EH (cell line): Measurements from ENCODE around the gene VRTN.
A peak's percentile ranks its signal among the peaks of the same experiment; 100 is the strongest.
"Not testable (repeated sequence)": the region's sequence is repeated elsewhere in the genome, so short reads cannot be mapped to it uniquely, and the experiment has no call there.

Source experiments
- DNase-seq: peaks from one replicate; pipeline ENCODE4 v3.0.0-alpha.2; 2015; ENCODE audit warnings: low read depth

VRTN gene, protein sequence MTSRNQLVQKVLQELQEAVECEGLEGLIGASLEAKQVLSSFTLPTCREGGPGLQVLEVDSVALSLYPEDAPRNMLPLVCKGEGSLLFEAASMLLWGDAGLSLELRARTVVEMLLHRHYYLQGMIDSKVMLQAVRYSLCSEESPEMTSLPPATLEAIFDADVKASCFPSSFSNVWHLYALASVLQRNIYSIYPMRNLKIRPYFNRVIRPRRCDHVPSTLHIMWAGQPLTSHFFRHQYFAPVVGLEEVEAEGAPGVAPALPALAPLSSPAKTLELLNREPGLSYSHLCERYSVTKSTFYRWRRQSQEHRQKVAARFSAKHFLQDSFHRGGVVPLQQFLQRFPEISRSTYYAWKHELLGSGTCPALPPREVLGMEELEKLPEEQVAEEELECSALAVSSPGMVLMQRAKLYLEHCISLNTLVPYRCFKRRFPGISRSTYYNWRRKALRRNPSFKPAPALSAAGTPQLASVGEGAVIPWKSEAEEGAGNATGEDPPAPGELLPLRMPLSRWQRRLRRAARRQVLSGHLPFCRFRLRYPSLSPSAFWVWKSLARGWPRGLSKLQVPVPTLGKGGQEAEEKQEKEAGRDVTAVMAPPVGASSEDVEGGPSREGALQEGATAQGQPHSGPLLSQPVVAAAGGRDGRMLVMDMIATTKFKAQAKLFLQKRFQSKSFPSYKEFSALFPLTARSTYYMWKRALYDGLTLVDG

GRCh38 chr14:74348241-74348734 is at the start of gene VRTN:
Gene VRTN, plus strand, starts transcription at chr14:74348471. Its CDS starts 8,313 bp downstream, at chr14:74356784.
- no peak for DNase-seq

- DNase-seq: peak; percentile 65
These were observed 49.2 kb upstream of the VRTN start for GRCh38 chr14:74299061-74299545.

- DNase-seq: no peak
These were observed 46.6 kb upstream of the VRTN start for GRCh38 chr14:74301594-74302151.

- DNase-seq: peak; percentile 59
These were observed 46.1 kb upstream of the VRTN start for GRCh38 chr14:74302152-74302628.

- DNase-seq: peak; percentile 92
These were observed 45.4 kb upstream of the VRTN start, which contains the start of gene ABCD4 for GRCh38 chr14:74302634-74303569. Gene ABCD4, minus strand, starts transcription at chr14:74302934. Its CDS starts 22 bp downstream, at chr14:74302912.

GRCh38 chr14:74308695-74309094 is 39.6 kb upstream of the VRTN start:
- no peak for DNase-seq

DNA sequence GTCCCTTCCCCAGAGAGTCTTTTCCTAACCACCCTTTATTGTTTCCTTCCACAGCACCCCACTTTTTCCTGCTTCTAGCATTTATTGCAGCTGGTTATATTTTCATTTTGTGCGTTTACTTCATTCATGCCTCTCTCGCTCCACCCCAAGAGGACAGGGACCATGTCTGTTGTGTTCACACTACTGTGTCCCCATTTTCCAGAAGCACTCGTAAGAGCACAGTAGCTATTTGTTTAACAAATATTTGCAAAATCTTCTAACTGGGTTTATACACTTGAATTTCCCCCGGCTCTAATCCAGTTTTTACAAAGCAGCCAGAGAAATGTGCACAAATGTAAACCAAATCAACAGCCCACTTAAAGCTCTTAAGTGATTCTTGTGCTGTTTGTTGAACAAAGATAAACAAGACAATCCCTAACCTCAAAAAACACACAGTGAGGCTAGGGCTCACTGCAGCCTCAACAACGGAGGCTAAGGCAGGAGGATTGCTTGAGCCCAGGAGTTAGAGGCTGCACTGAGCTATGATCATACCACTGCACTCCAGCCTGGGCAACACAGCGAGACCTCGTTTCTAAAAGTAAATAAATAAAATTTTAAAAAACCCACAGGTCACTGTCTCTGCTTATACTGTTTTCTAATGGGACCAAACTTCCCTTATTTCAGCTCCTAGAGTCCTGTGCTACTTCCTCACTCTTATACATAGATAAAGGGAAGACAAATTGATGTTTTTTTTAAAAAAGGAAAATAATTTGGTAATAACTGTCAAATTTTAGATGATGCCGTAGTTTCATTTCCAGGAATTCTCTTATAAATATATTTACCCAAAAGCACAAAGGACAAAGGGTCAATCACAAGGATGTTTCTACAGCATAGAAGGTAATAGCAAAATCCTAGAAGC is 38.9 kb upstream of the VRTN start:
- DNase-seq: no peak

DNA sequence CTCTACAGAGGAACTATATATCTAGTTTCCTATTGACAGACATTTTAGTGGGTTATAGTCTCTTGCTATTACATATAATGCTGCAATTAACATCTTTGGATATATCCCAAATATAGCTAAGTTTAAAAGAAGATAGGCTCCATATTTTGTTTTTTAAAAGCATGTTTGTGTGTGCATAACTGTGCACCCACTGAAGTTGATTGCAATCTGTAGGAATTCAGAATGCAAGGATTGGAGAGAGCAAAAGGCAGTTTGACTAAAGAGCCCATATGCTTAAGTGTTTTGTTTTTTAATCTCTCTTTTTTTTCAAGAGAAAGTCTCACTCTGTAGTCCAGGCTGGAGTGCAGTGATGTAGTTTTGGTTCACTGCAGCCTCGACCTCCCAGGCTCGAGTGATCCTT is 36.1 kb upstream of the VRTN start:
- DNase-seq: no peak

DNA sequence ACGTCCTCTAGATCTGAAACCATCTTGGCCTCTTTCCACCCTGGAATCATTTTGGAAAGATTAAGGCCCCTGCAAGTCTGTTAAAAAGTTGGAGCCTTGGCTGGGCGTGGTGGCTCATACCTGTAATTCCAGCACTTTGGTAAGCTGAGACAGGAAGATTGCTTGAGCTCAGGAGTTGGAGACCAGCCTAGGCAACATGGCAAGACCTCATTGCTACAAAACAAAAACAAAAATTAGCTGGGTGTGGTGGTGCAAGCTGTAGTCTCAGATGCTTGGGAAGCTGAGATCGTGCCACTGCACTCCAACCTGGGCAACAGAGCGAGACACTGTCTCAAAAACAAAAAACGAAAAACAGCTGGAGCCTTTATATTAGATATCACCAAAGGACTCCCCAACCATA is 34.7 kb upstream of the VRTN start:
- DNase-seq: no peak

GRCh38 chr14:74314576-74314975 is 33.7 kb upstream of the VRTN start:
- no peak for DNase-seq

DNA sequence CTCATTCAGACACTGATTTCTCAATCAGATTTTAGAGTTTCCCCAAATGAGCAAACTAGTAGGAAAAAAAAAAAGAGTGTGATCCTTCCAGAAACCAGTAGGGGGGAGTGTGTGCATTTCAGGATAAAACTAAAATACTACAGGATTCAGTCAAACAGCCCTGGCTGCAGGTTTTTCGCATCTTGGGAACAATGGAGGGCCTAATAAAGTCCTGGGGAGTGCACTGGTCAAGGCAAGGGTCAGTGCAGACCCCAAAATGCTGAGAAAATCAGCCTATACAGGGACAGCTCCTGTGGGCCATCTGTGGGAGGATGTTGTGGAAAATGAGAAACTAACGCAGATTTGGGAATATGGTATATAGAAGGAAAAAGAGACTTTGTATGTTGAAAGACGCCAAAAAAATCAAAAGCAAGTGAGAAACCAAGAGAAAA is 23.3 kb upstream of the VRTN start:
- DNase-seq: peak; percentile 37

GRCh38 chr14:74325446-74325845 is 22.8 kb upstream of the VRTN start:
- DNase-seq: no peak

DNA sequence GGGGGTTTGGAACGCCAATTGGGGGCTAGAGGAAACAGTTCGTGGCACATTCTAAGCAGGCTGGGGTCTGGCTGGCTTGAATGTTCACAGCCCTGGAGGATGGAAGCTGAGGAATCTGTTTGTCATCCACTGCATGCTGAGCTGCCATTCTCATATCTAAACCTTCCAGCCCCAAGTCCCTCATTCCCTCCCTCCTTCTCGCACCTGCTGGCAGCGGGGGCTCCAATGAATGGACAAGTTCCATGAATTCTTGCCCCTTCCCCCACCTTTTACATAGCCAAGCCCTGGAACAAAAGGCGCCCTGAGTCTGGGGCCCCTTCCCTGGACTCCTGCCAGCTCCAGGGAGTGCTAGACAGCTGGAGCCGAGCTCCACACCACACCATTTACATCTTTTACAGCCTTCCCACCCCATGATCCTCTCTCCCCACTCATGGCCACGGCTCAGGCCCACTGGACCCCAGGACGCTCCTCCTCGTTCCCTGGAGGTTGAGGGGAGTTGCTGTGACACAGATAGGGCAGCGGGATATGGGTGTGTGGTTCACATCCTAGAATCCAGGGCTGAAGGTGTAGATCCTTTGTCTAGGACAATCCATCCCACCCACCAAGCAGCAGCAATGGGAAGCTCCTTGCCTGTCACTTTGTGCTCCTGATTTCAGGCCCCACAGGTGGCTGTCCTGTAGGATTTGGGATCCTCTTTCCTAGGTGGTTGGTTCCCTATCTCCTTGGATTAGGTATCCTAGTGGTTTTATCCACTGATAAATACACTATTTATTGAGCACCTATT is 21.7 kb upstream of the VRTN start:
- DNase-seq: no peak

DNA sequence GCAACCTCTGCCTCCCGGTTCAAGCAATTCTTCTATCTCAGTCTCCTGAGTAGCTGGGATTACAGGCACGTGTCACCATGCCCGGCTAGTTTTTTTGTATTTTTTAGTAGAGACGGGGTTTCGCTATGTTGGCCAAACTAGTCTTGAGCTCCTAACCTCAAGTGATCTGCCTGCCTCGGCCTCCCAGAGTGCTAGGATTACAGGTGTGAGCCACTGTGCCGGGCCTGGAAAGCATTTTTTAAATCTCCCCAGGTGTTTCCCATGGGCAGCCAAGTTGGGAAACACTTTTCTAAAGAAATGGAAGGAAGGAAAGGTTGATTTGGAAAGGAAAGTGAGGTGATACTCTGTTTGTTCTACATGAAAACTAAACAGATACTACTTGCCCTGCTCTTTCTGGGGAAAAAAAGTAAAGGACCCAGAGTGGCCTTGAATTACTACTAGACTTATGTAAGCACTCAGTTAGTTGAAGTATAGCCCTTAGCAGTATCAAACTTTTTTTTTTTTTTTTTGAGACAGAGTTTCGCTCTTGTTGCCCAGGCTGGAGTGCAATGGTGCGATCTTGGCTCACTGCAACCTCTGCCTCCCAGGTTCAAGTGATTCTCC is 18.2 kb upstream of the VRTN start:
- DNase-seq: not testable (repeated sequence)

DNA sequence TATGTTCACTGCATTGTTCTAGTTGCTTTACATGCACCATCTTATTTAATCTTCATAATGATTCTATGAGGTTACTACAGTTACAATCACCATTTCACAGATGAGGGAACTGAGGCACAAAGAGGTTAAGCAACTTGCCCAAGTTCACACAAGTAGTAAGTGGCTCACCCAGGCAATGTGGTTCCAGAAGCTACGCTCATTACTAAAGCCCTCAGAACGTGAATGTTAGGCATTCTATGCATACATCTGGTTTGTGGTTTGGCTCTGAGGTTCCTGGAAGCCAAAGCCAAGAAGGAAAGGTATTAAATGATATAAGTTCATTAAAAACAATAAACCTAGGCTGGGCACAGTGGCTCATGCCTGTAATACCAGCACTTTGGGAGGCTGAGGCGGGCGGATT is 14.4 kb upstream of the VRTN start:
- peak; percentile 82 for DNase-seq

DNA sequence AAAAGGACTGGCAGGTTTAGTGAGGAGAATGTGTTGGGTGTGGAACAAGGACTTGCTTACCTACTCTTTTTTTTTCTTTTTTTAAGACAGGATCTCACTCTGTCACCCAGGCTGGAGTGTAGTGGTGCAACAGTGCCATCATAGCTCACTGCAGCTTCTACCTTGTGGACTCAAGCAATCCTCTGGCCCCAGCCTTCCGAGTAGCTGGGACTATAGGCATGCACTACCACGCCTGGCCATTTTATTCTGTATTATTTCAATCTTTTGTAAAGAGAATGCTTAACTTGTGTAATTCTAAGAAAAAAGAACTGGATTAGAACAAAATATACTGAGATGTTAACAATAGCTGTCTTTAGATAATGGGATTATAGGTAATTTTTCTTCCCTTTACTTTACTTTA is 1.9 kb upstream of the VRTN start:
- DNase-seq: no peak

DNA sequence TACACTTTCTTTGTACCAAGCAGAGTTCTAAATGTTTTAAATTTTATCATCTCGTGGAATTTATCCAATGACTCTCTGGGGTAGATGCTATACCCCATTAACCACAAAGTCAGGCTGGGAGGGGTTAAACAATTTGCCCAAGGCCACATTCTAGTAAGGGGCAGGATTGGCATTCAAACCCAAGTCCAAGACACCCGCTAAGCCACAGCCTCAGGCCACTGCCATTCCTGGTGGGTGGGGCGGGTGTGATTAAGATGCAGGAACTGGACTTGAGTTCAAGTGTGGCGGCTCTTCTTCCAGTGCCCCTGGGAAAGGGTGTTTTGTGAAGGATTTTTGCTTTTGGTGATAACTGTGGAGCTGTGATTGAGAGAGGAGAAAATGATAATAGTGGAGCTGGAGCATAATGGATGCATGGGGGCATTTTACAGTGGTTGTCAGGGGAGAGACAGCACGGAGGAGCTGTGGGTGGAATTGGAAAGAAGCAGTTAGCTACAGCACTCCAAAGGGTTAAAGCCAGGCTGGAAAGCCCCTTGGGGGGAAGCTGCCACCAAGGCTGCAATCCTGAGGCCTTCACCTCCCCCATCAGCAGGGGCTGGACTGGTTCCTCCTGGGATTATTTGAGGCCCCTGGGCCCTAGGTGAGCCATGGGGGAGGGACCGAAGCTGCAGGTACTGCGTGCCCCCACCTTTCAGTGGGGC is 1.0 kb upstream of the VRTN start:
- DNase-seq: peak; percentile 13

GRCh38 chr14:74347795-74348100 is 523 bp upstream of the VRTN start:
- DNase-seq: no peak
